WTC11 (cell line): ENCODE results near the gene ASTN2. TPM values are rescaled to one million over a fixed set of nuclear protein-coding genes. Genes with fewer than 3 reads are reported as not detected.

Experiments used
- ATAC-seq: fragments of 200-7000 bp; cut with Tn5 transposase; 2 replicates; pipeline ENCODE4 v1.10.0; 2021; ENCODE audit warnings: mild to moderate bottlenecking, moderate library complexity
- CTCF ChIA-PET: fragments of 300-600 bp; sonication (Branson Sonifier 250); formaldehyde crosslinking; loops from one replicate; lab custom pipeline; 2021; ENCODE audit warnings: antibody characterized with exemption; lab: Charles Lee
- POLR2A ChIA-PET: fragments of 350-600 bp; sonication (Branson Sonifier 250); formaldehyde crosslinking; loops from one replicate; lab custom pipeline; 2021; ENCODE audit warnings: antibody characterized with exemption; lab: Charles Lee
- DNase-seq: peaks from one replicate; pipeline ENCODE4 v3.0.0; 2021; ENCODE audit warnings: low spot score
- H3K27ac Mint-ChIP-seq: 2 replicates; pipeline ENCODE4 v1.8.0; 2021; ENCODE audit warnings: mixed read lengths
- H3K27me3 Mint-ChIP-seq: 2 replicates; pipeline ENCODE4 v1.8.0; 2021; ENCODE audit warnings: low read depth, mild to moderate bottlenecking, moderate library complexity, mixed read lengths
- H3K36me3 Mint-ChIP-seq: 2 replicates; pipeline ENCODE4 v1.8.0; 2021; ENCODE audit warnings: mixed read lengths
- H3K4me1 Mint-ChIP-seq: 2 replicates; pipeline ENCODE4 v1.8.0; 2022; ENCODE audit warnings: mixed read lengths
- H3K4me3 Mint-ChIP-seq: 2 replicates; pipeline ENCODE4 v1.8.0; 2021; ENCODE audit warnings: mild to moderate bottlenecking, moderate library complexity, mixed read lengths
- H3K9me3 Mint-ChIP-seq: 2 replicates; pipeline ENCODE4 v1.8.0; 2021; ENCODE audit warnings: mixed read lengths
- CBFB ChIP-seq: sonication (generic); formaldehyde crosslinking; IDR thresholded peaks from 2 replicates; pipeline ENCODE4 v1.8.1; 2022; ENCODE audit warnings: mild to moderate bottlenecking, low read depth, missing genetic modification reagents
- ELF4 ChIP-seq: sonication (generic); formaldehyde crosslinking; IDR thresholded peaks from 2 replicates; pipeline ENCODE4 v1.8.1; 2022; ENCODE audit warnings: low read depth, mild to moderate bottlenecking, moderate library complexity, missing genetic modification reagents
- EMX1 ChIP-seq: fragments of 250-450 bp; sonication (Bioruptor Pico); IDR thresholded peaks from 2 replicates; pipeline ENCODE4 v1.8.0; 2021; ENCODE audit warnings: mild to moderate bottlenecking
- FOXP1 ChIP-seq: sonication (generic); formaldehyde crosslinking; IDR thresholded peaks from 2 replicates; pipeline ENCODE4 v1.8.0; 2022; ENCODE audit warnings: missing genetic modification reagents, mild to moderate bottlenecking, moderate library complexity, borderline replicate concordance
- GTF2I ChIP-seq: fragments of 250-450 bp; sonication (Bioruptor Pico); conservative IDR thresholded peaks from 2 replicates; pipeline ENCODE4 v1.4.0; 2021; ENCODE audit warnings: mild to moderate bottlenecking
- IRF1 ChIP-seq: sonication (generic); formaldehyde crosslinking; IDR thresholded peaks from 2 replicates; pipeline ENCODE4 v1.8.0; 2023; ENCODE audit warnings: missing genetic modification reagents
- MAX ChIP-seq: sonication (generic); formaldehyde crosslinking; IDR thresholded peaks from 2 replicates; pipeline ENCODE4 v1.8.0; 2022; ENCODE audit warnings: mild to moderate bottlenecking, missing genetic modification reagents
- MXD4 ChIP-seq: fragments of 250-450 bp; sonication (Bioruptor Pico); IDR thresholded peaks from 2 replicates; pipeline ENCODE4 v1.8.0; 2021; ENCODE audit warnings: mild to moderate bottlenecking, moderate library complexity, borderline replicate concordance
- NFYB ChIP-seq: sonication (generic); formaldehyde crosslinking; conservative IDR thresholded peaks from 2 replicates; pipeline ENCODE4 v1.8.0; 2022; ENCODE audit warnings: low read depth, missing genetic modification reagents
- OVOL2 ChIP-seq: fragments of 250-450 bp; sonication (Bioruptor Pico); IDR thresholded peaks from 2 replicates; pipeline ENCODE4 v1.9.0; 2021; ENCODE audit warnings: mild to moderate bottlenecking, borderline replicate concordance
- PRRX2 ChIP-seq: fragments of 250-450 bp; sonication (Bioruptor Pico); IDR thresholded peaks from 2 replicates; pipeline ENCODE4 v1.8.0; 2021; ENCODE audit warnings: mild to moderate bottlenecking
- SMAD4 ChIP-seq: sonication (generic); formaldehyde crosslinking; IDR thresholded peaks from 2 replicates; pipeline ENCODE4 v1.8.0; 2022; ENCODE audit warnings: mild to moderate bottlenecking, missing genetic modification reagents
- SP1 ChIP-seq: sonication (generic); formaldehyde crosslinking; conservative IDR thresholded peaks from 2 replicates; pipeline ENCODE4 v1.8.1; 2022; ENCODE audit warnings: missing genetic modification reagents
- ZBTB21 ChIP-seq: sonication (generic); formaldehyde crosslinking; IDR thresholded peaks from 2 replicates; pipeline ENCODE4 v1.8.1; 2023; ENCODE audit warnings: mild to moderate bottlenecking, missing genetic modification reagents, borderline replicate concordance
- ZBTB43 ChIP-seq: sonication (generic); formaldehyde crosslinking; IDR thresholded peaks from 2 replicates; pipeline ENCODE4 v1.8.1; 2023; ENCODE audit warnings: mild to moderate bottlenecking, missing genetic modification reagents
- ZNF121 ChIP-seq: sonication (generic); formaldehyde crosslinking; IDR thresholded peaks from 2 replicates; pipeline ENCODE4 v1.8.0; 2023; ENCODE audit warnings: missing genetic modification reagents
- ZNF423 ChIP-seq: fragments of 250-450 bp; sonication (Bioruptor Pico); IDR thresholded peaks from 2 replicates; pipeline ENCODE4 v2.1.2; 2022; ENCODE audit warnings: mild to moderate bottlenecking, moderate library complexity
- ZNF532 ChIP-seq: fragments of 250-450 bp; sonication (Bioruptor Pico); IDR thresholded peaks from 2 replicates; pipeline ENCODE4 v1.9.0; 2021; ENCODE audit warnings: mild to moderate bottlenecking, borderline replicate concordance
- ZSCAN18 ChIP-seq: fragments of 250-450 bp; sonication (Bioruptor Pico); IDR thresholded peaks from 2 replicates; pipeline ENCODE4 v2.1.2; 2022; ENCODE audit warnings: mild to moderate bottlenecking, moderate library complexity
- total RNA-seq: library from RNA; stranded (reverse); gene quantifications from 3 replicates; pipeline ENCODE4 v1.2.3, GENCODE V29; 2021

Gene ASTN2
- total RNA-seq, 1 experiment from 2014 or later: 16.2 TPM

- CTCF ChIA-PET: no interaction called here
- Mint-ChIP-seq H3K4me3 (no peak overlapping the region), H3K9me3 (0 out of 2 replicates have a peak, but pooled peaks cover 4% of the 10 kb centered on the region), H3K36me3 (peaks cover 29% of the 10 kb centered on the region), H3K4me1 (peaks cover 9% of the 10 kb centered on the region)
- no peak for DNase-seq
- TF ChIP-seq FOXP1 (CRISPR knock-in tag): no peak
- no peak for TF ChIP-seq ZBTB43
- TF ChIP-seq SMAD4 (CRISPR knock-in tag): no peak
- no peak for TF ChIP-seq MAX (CRISPR knock-in tag)
- no peak for TF ChIP-seq ZSCAN18 (CRISPR knock-in tag)
- TF ChIP-seq MXD4 (CRISPR knock-in tag): no peak
- TF ChIP-seq GTF2I: no peak
- TF ChIP-seq ZNF532 (CRISPR knock-in tag): no peak
- TF ChIP-seq CBFB: no peak
- no peak for TF ChIP-seq ELF4 (CRISPR knock-in tag)
- TF ChIP-seq NFYB (CRISPR knock-in tag): no peak
- TF ChIP-seq IRF1 (CRISPR knock-in tag): no peak
- TF ChIP-seq ZBTB21 (CRISPR knock-in tag): no peak
- TF ChIP-seq ZNF423 (CRISPR knock-in tag): no peak
- TF ChIP-seq SP1: no peak
- no peak for TF ChIP-seq ZNF121
- no peak for TF ChIP-seq EMX1 (CRISPR knock-in tag)
- no peak for TF ChIP-seq OVOL2 (CRISPR knock-in tag)
- no peak for TF ChIP-seq PRRX2 (CRISPR knock-in tag)
- TF ChIP-seq, all 79 proteins: peak for 0
- Mint-ChIP-seq H3K27ac (no peak overlapping the region), H3K27me3 (no peaks in the 10 kb centered on the region)
- no peak for ATAC-seq
- POLR2A ChIA-PET: no interaction called here
These were observed 713.7 kb downstream of the ASTN2 start for GRCh38 chr9:116700882-116701865.
